ENCODE results near the gene SVOPL. TPM values are rescaled to one million over a fixed set of nuclear protein-coding genes. Genes with fewer than 3 reads are reported as not detected.

SVOPL gene
- polyA plus RNA-seq, 3 donors, result not detected

GRCh38 chr7:138699661-138700060, 1.5 kb downstream of the SVOPL start:
- intact Hi-C loops (cut with micrococcal nuclease), result no loop called here
- Mint-ChIP-seq H3K4me1 (peaks cover 6% of the 10 kb centered on the region), H3K4me3 (no peak overlapping the region), H3K36me3 (no peaks in the 10 kb centered on the region), H3K27ac (no peak overlapping the region), H3K27me3 (ENCODE audit: low read depth in 3 of 3) (peaks cover 0 to 5% (median 1%) of the 10 kb centered on the region in 3 donors), H3K9me3 (peaks cover 0 to 10% (median 4%) of the 10 kb centered on the region in 7 donors)
- Histone ChIP-seq H3K9me3 (replicated peaks in 1 of 2; ENCODE audit: control insufficient read depth in 1 of 2, insufficient read depth in 1 of 2, low read length in 2 of 2) (peaks cover 5% of the 10 kb centered on the region in 2 donors), H3K79me2 (ENCODE audit: insufficient read depth, low read length) (no peaks in the 10 kb centered on the region), H3K4me1 (ENCODE audit: control insufficient read depth in 1 of 2, insufficient read depth in 2 of 2, low read length in 2 of 2) (peaks cover 0 to 10% of the 10 kb centered on the region in 2 donors), H3K27me3 (ENCODE audit: control insufficient read depth in 2 of 2, insufficient read depth in 2 of 2, low read length in 2 of 2) (no peaks in the 10 kb centered on the region), H3K36me3 (replicated peaks in 1 of 2; ENCODE audit: control insufficient read depth in 1 of 2, insufficient read depth in 2 of 2, low read length in 2 of 2) (no peaks in the 10 kb centered on the region), H4K20me1 (ENCODE audit: insufficient read depth, low read length) (no peaks in the 10 kb centered on the region), H3K4me2 (replicated peaks; ENCODE audit: extremely low read depth, low read length, poor library complexity, severe bottlenecking) (no peak overlapping the region), H2AFZ (ENCODE audit: insufficient read depth, low read depth, low read length, poor library complexity, severe bottlenecking) (no peak overlapping the region), H3K27ac (ENCODE audit: low read depth in 1 of 2, low read length in 2 of 2) (no peak overlapping the region), H3K9ac (ENCODE audit: insufficient read depth, low read length, poor library complexity, severe bottlenecking) (no peak overlapping the region), H3K4me3 (replicated peaks in 1 of 3; ENCODE audit: low read depth in 2 of 3, low read length in 3 of 3) (no peak overlapping the region)
- DNase-seq, result no peak
- no peak for TF ChIP-seq CTCF (IDR thresholded peaks at IDR 0.05)
- no CpG with 5 or more reads among the region's 9 CpGs for WGBS (ENCODE audit: insufficient coverage)

DNA sequence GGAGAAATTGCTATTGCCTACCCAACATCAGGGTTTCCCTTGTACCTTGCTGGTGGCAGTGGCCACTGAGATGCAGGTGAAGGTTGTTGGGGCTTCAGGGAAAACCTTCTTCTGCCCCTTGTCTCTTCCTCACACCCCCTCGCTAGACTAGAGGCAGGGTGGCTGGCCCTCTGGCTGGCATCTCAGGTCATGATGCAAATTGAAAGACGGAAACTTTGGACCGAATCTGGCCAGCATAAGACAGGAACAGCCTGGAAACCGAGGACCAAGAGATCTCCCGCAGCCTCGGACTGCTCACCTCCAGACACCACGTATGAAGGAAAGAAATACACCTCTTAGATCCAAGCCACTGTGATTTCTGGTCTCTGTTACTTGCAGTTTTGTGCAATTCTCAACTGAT, 2.9 kb downstream of the SVOPL start:
- no peak overlapping the region for H2AFZ ChIP-seq (ENCODE audit: insufficient read depth, low read depth, low read length, poor library complexity, severe bottlenecking)
- peaks cover 6% of the 10 kb centered on the region for H3K4me1 Mint-ChIP-seq
- intact Hi-C loops (cut with micrococcal nuclease), result no loop called here
- H3K27ac Mint-ChIP-seq, result no peak overlapping the region
- H3K9ac ChIP-seq (ENCODE audit: insufficient read depth, low read length, poor library complexity, severe bottlenecking), result no peak overlapping the region
- H3K4me1 ChIP-seq (ENCODE audit: control insufficient read depth in 1 of 2, insufficient read depth in 2 of 2, low read length in 2 of 2), result peaks cover 0 to 10% of the 10 kb centered on the region in 2 donors
- no peak overlapping the region for H3K4me2 ChIP-seq (replicated peaks; ENCODE audit: extremely low read depth, low read length, poor library complexity, severe bottlenecking)
- no peaks in the 10 kb centered on the region for H3K27me3 ChIP-seq (ENCODE audit: control insufficient read depth in 2 of 2, insufficient read depth in 2 of 2, low read length in 2 of 2)
- peaks cover 0 to 2% (median 1%) of the 10 kb centered on the region in 3 donors for H3K27me3 Mint-ChIP-seq (ENCODE audit: low read depth in 3 of 3)
- no peak overlapping the region for H3K4me3 Mint-ChIP-seq
- H3K79me2 ChIP-seq (ENCODE audit: insufficient read depth, low read length), result no peaks in the 10 kb centered on the region
- H3K4me3 ChIP-seq (replicated peaks in 1 of 3; ENCODE audit: low read depth in 2 of 3, low read length in 3 of 3), result no peak overlapping the region
- no peak for TF ChIP-seq CTCF (IDR thresholded peaks at IDR 0.05)
- H3K9me3 ChIP-seq (replicated peaks in 1 of 2; ENCODE audit: control insufficient read depth in 1 of 2, insufficient read depth in 1 of 2, low read length in 2 of 2), result peaks cover 5% of the 10 kb centered on the region in 2 donors
- no peaks in the 10 kb centered on the region for H3K36me3 ChIP-seq (replicated peaks in 1 of 2; ENCODE audit: control insufficient read depth in 1 of 2, insufficient read depth in 2 of 2, low read length in 2 of 2)
- no peaks in the 10 kb centered on the region for H3K36me3 Mint-ChIP-seq
- H3K9me3 Mint-ChIP-seq, result peaks cover 0 to 10% (median 4%) of the 10 kb centered on the region in 7 donors
- no peaks in the 10 kb centered on the region for H4K20me1 ChIP-seq (ENCODE audit: insufficient read depth, low read length)
- 95% methylated on average over 3 of the region's 7 CpGs for WGBS (ENCODE audit: insufficient coverage)
- no peak overlapping the region for H3K27ac ChIP-seq (ENCODE audit: low read depth in 1 of 2, low read length in 2 of 2)
- DNase-seq, result no peak

Measured in CD14-positive monocyte (primary cell).